Occipital lobe (tissue), 2 donors: ENCODE data around the gene AGL. TPM values are rescaled to one million over a fixed set of nuclear protein-coding genes. Genes with fewer than 3 reads are reported as not detected.
"Not testable (repeated sequence)": the region's sequence is repeated elsewhere in the genome, so short reads cannot be mapped to it uniquely, and the experiment has no call there.

Experiments used
- DNase-seq: peaks from one replicate; lab custom pipeline; 2025; lab: John Stamatoyannopoulos, UW
- total RNA-seq: library from RNA; depleted of rRNA; stranded (reverse); fragments of >200 nt; gene quantifications from one replicate; pipeline ENCODE4 v1.2.3, GENCODE V29; 2014

AGL gene
- total RNA-seq: 34.3 TPM

GRCh38 chr1:99849744-99850458 lies at the start of gene AGL:
Gene AGL (plus strand): TSS chr1:99850361. CDS start chr1:99851043, 682 bp downstream.
- peak; percentile 85 for DNase-seq

- DNase-seq: no peak
Observed at GRCh38 chr1:99801584-99801983, 48.6 kb upstream of the AGL start.

GRCh38 chr1:99806882-99807281 lies 43.3 kb upstream of the AGL start:
- DNase-seq: no peak

- DNase-seq: no peak
Observed at GRCh38 chr1:99808391-99809115, 41.6 kb upstream of the AGL start.

GRCh38 chr1:99811075-99811474 lies 39.1 kb upstream of the AGL start:
- DNase-seq: no peak

- no peak for DNase-seq
Observed at GRCh38 chr1:99811747-99812146, 38.4 kb upstream of the AGL start.

- no peak for DNase-seq
Observed at GRCh38 chr1:99814373-99814900, 35.7 kb upstream of the AGL start.

GRCh38 chr1:99816656-99817055 lies 33.5 kb upstream of the AGL start:
- DNase-seq: no peak

GRCh38 chr1:99818063-99818699 lies 32.0 kb upstream of the AGL start:
- DNase-seq: no peak

- DNase-seq: no peak
Observed at GRCh38 chr1:99820546-99820945, 29.6 kb upstream of the AGL start.

- no peak for DNase-seq
Observed at GRCh38 chr1:99825098-99825497, 25.1 kb upstream of the AGL start.

GRCh38 chr1:99825702-99826101 lies 24.5 kb upstream of the AGL start:
- no peak for DNase-seq

GRCh38 chr1:99827970-99828369 lies 22.2 kb upstream of the AGL start:
- DNase-seq: no peak

- DNase-seq: no peak
Observed at GRCh38 chr1:99829269-99829668, 20.9 kb upstream of the AGL start.

GRCh38 chr1:99833911-99834310 lies 16.2 kb upstream of the AGL start:
- not testable (repeated sequence) for DNase-seq

GRCh38 chr1:99836171-99837103 lies 13.7 kb upstream of the AGL start:
- DNase-seq: not testable (repeated sequence)

GRCh38 chr1:99840353-99840752 lies 9.8 kb upstream of the AGL start:
- not testable (repeated sequence) for DNase-seq

- no peak for DNase-seq
Observed at GRCh38 chr1:99843760-99844159, 6.4 kb upstream of the AGL start.

GRCh38 chr1:99845201-99845600 lies 5.0 kb upstream of the AGL start:
- DNase-seq: not testable (repeated sequence)

GRCh38 chr1:99849413-99849743 lies 783 bp upstream of the AGL start:
- DNase-seq: no peak
